Mesothelial cell of epicardium (in vitro differentiated cells): ENCODE results near the gene AKIRIN1. TPM values are rescaled to one million over a fixed set of nuclear protein-coding genes. Genes with fewer than 3 reads are reported as not detected.
"Not testable (repeated sequence)": the region's sequence is repeated elsewhere in the genome, so short reads cannot be mapped to it uniquely, and the experiment has no call there.

Source experiments
- DNase-seq, 2 experiments: peaks; one replicate each; pipeline ENCODE4 v3.0.0; 2021; ENCODE audit warnings: low spot score in 2 of 2; ENCODE audit not compliant: unreplicated experiment in 2 of 2
- H3K27ac Mint-ChIP-seq: 2 replicates; pipeline ENCODE4 v1.8.0; 2021; ENCODE audit warnings: mixed read lengths
- H3K27me3 Mint-ChIP-seq: 2 replicates; pipeline ENCODE4 v1.8.0; 2021; ENCODE audit warnings: low read depth, mixed read lengths
- H3K36me3 Mint-ChIP-seq: 2 replicates; pipeline ENCODE4 v1.8.0; 2021; ENCODE audit warnings: mixed read lengths
- H3K4me1 Mint-ChIP-seq: 2 replicates; pipeline ENCODE4 v1.8.0; 2021; ENCODE audit warnings: mixed read lengths
- H3K4me3 Mint-ChIP-seq: 2 replicates; pipeline ENCODE4 v1.8.0; 2021; ENCODE audit warnings: mild to moderate bottlenecking, moderate library complexity, mixed read lengths
- H3K9me3 Mint-ChIP-seq: 2 replicates; pipeline ENCODE4 v1.8.0; 2021; ENCODE audit warnings: mixed read lengths
- CTCF ChIP-seq: fragments of 200-600 bp; sonication (generic); IDR thresholded peaks from one replicate; pipeline ENCODE4 v1.5.0; 2021; ENCODE audit warnings: antibody characterized with exemption; ENCODE audit not compliant: unreplicated experiment
- total RNA-seq: library from RNA; stranded (reverse); gene quantifications from 3 replicates; pipeline ENCODE4 v1.2.1, GENCODE V29; 2021

AKIRIN1 gene
- total RNA-seq, 1 donor from 2014 or later, result 70.1 TPM

- no peak for DNase-seq
- no peak overlapping the region for H3K27ac Mint-ChIP-seq
- no peak overlapping the region for H3K4me3 Mint-ChIP-seq
- TF ChIP-seq CTCF, result no peak
- peaks cover 30% of the 10 kb centered on the region for H3K36me3 Mint-ChIP-seq
- H3K27me3 Mint-ChIP-seq, result no peaks in the 10 kb centered on the region
- no peaks in the 10 kb centered on the region for H3K4me1 Mint-ChIP-seq
- H3K9me3 Mint-ChIP-seq, result no peaks in the 10 kb centered on the region
Observed at GRCh38 chr1:39046613-39047210, 55.6 kb downstream of the AKIRIN1 start.

- no peaks in the 10 kb centered on the region for H3K27me3 Mint-ChIP-seq
- H3K9me3 Mint-ChIP-seq, result no peaks in the 10 kb centered on the region
- no peaks in the 10 kb centered on the region for H3K4me1 Mint-ChIP-seq
- no peak overlapping the region for H3K4me3 Mint-ChIP-seq
- no peak for TF ChIP-seq CTCF
- DNase-seq, result no peak
- H3K36me3 Mint-ChIP-seq, result peaks cover 28% of the 10 kb centered on the region
- no peak overlapping the region for H3K27ac Mint-ChIP-seq
Observed at GRCh38 chr1:39047374-39048229, 56.5 kb downstream of the AKIRIN1 start.

GRCh38 chr1:39048745-39049370, 57.8 kb downstream of the AKIRIN1 start:
- no peaks in the 10 kb centered on the region for H3K27me3 Mint-ChIP-seq
- DNase-seq, result no peak
- H3K27ac Mint-ChIP-seq, result no peak overlapping the region
- no peaks in the 10 kb centered on the region for H3K9me3 Mint-ChIP-seq
- H3K4me1 Mint-ChIP-seq, result no peaks in the 10 kb centered on the region
- no peak for TF ChIP-seq CTCF
- H3K4me3 Mint-ChIP-seq, result no peak overlapping the region
- H3K36me3 Mint-ChIP-seq, result peaks cover 18% of the 10 kb centered on the region

GRCh38 chr1:39050001-39050400, 58.9 kb downstream of the AKIRIN1 start:
- no peak overlapping the region for H3K4me3 Mint-ChIP-seq
- no peak overlapping the region for H3K27ac Mint-ChIP-seq
- H3K36me3 Mint-ChIP-seq, result peaks cover 13% of the 10 kb centered on the region
- no peaks in the 10 kb centered on the region for H3K4me1 Mint-ChIP-seq
- DNase-seq, result no peak
- TF ChIP-seq CTCF, result no peak
- H3K27me3 Mint-ChIP-seq, result no peaks in the 10 kb centered on the region
- no peaks in the 10 kb centered on the region for H3K9me3 Mint-ChIP-seq

GRCh38 chr1:39051193-39051850, 60.2 kb downstream of the AKIRIN1 start:
- not testable (repeated sequence) for H3K4me1 Mint-ChIP-seq, H3K9me3 Mint-ChIP-seq, H3K27ac Mint-ChIP-seq, DNase-seq, H3K27me3 Mint-ChIP-seq, H3K4me3 Mint-ChIP-seq
- peaks cover 13% of the 10 kb centered on the region for H3K36me3 Mint-ChIP-seq
